GM21515 (cell line): ENCODE results near the gene WDFY1.

Source experiments
- ATAC-seq: cut with Tn5 transposase; IDR thresholded peaks from one replicate; pipeline ENCODE4 v1.9.1; 2021; ENCODE audit not compliant: unreplicated experiment

WDFY1 gene

GRCh38 chr2:223860809-223861738 lies 84.1 kb downstream of the WDFY1 start:
- ATAC-seq, result no peak

GRCh38 chr2:223859070-223859469 lies 86.1 kb downstream of the WDFY1 start:
- ATAC-seq, result no peak

- no peak for ATAC-seq
These were observed 88.6 kb downstream of the WDFY1 start for GRCh38 chr2:223856584-223856983.

- ATAC-seq, result no peak
These were observed 89.1 kb downstream of the WDFY1 start for GRCh38 chr2:223856021-223856420.

GRCh38 chr2:223855426-223855825 lies 89.7 kb downstream of the WDFY1 start:
- ATAC-seq, result no peak

GRCh38 chr2:223854741-223855140 lies 90.4 kb downstream of the WDFY1 start:
- ATAC-seq, result no peak

- ATAC-seq, result no peak
These were observed 91.7 kb downstream of the WDFY1 start for GRCh38 chr2:223853425-223853837.

GRCh38 chr2:223852281-223852795 lies 92.8 kb downstream of the WDFY1 start:
- no peak for ATAC-seq

GRCh38 chr2:223847410-223847809 lies 97.7 kb downstream of the WDFY1 start:
- no peak for ATAC-seq

GRCh38 chr2:223846515-223846914 lies 98.6 kb downstream of the WDFY1 start:
- ATAC-seq, result no peak

- no peak for ATAC-seq
These were observed 103.5 kb downstream of the WDFY1 start for GRCh38 chr2:223841436-223842190.

- ATAC-seq, result peak; percentile 72
These were observed 107.7 kb downstream of the WDFY1 start, which contains the start of gene AP1S3 for GRCh38 chr2:223837287-223838061. AP1S3 (minus strand) TSS chr2:223837582; CDS start chr2:223837450, 132 bp downstream.

- ATAC-seq, result peak; percentile 63
These were observed 109.2 kb downstream of the WDFY1 start for GRCh38 chr2:223835701-223836532.

- no peak for ATAC-seq
These were observed 110.7 kb downstream of the WDFY1 start for GRCh38 chr2:223834431-223834830.

GRCh38 chr2:223832241-223832903 lies 112.8 kb downstream of the WDFY1 start:
- no peak for ATAC-seq

GRCh38 chr2:223829128-223829527 lies 116.0 kb downstream of the WDFY1 start:
- ATAC-seq, result no peak

GRCh38 chr2:223828314-223828713 lies 116.8 kb downstream of the WDFY1 start:
- ATAC-seq, result no peak

GRCh38 chr2:223826995-223827394 lies 118.1 kb downstream of the WDFY1 start:
- no peak for ATAC-seq
